Measurements from ENCODE around the gene KLHDC8A. TPM values are rescaled to one million over a fixed set of nuclear protein-coding genes. Genes with fewer than 3 reads are reported as not detected.

The KLHDC8A gene
- total and polyA plus RNA-seq, 9 of the 15 experiments (the other 6 are each of a cell fraction or from before 2014, with no cell fraction given), result 0.01 to 0.54 (median 0.04) TPM; not detected in 6

DNA sequence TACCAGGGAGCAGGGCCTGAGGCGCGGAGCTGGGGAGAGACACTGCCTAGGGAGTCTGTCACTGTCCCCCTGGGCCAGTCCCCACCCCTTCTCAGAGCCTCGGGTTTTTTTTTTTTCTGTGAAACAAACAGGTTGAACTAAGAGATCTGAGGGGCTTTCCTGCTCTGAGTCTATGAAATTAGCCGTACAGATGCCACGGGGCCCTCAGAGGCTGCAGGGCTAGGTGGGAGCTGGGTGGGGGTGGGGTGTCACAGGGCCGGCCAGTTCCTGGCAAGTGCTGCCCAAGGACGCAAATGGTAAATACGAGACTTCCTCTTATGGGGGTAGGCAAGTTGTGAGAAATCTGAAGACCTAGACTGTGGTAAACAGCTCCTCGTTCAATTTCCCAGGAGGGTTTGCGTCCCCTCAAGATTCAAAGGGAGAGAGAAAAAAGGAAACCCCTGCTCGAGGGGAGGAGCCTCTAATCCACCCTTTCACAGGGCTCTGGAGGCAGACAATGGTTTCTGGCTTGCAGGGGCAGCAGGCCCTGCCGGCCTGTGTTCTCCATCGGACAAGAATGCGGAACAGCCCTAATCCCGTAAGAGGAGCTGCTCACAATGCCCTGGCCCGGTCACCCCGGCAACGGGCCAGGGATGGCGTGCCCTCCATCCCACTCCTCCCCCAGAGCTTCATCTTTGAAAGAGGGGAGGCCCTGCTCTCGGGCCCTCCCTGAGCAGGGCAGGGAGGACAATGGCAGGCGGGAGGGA, 43.0 kb downstream of the KLHDC8A start:
- no peaks in the 10 kb centered on the region for H4K20me1 ChIP-seq (replicated peaks; ENCODE audit: control insufficient read depth, insufficient read depth, low read length)
- peaks cover 0 to 3% of the 10 kb centered on the region in 2 experiments; a peak in 1 of 5 replicates for H3K4me1 ChIP-seq (replicated peaks in 1 of 2; ENCODE audit: control insufficient read depth in 2 of 2, insufficient read depth in 2 of 2, low read length in 2 of 2)
- no peaks in the 10 kb centered on the region for H3K9me3 ChIP-seq (replicated peaks; ENCODE audit: control insufficient read depth, insufficient read depth, low read depth, low read length)
- H2AFZ ChIP-seq (ENCODE audit: low read depth, low read length), result no peak overlapping the region
- H3K79me2 ChIP-seq (ENCODE audit: control insufficient read depth, insufficient read depth, low read length), result no peaks in the 10 kb centered on the region
- peaks cover 15 to 51% of the 10 kb centered on the region in 2 experiments; a peak in 4 of 5 replicates for H3K27me3 ChIP-seq (ENCODE audit: control insufficient read depth in 2 of 2, insufficient read depth in 2 of 2, low read length in 2 of 2)
- no peaks in the 10 kb centered on the region for H3K36me3 ChIP-seq (ENCODE audit: control insufficient read depth, insufficient read depth, low read length)
- 8% methylated on average over 21 of the region's 21 CpGs for WGBS (ENCODE audit: insufficient coverage, low coverage, missing lambda C conversion rate)
- DNase-seq (ENCODE audit: extremely low read depth in 1 of 4, low spot score in 3 of 4), result no peak
- H3K9ac ChIP-seq (ENCODE audit: insufficient read depth in 1 of 2, low read depth in 2 of 2, low read length in 2 of 2), result 0 out of 4 replicates have a peak overlapping the region, but pooled peaks of 1 of the 2 experiments have one; percentile 23
- in situ Hi-C loops (cut with MboI), result no loop called here
- no peak overlapping the region for H3K4me3 ChIP-seq
- no peak for FAIRE-seq
- no peaks in the 10 kb centered on the region for H3K9me1 ChIP-seq (ENCODE audit: control insufficient read depth, insufficient read depth, low read length)
- intact Hi-C loops (cut with micrococcal nuclease), result no loop called here
- no peak overlapping the region for H3K27ac ChIP-seq (ENCODE audit: extremely low read depth, low read depth, low read length)
- no TSS peak for BruUV-seq (replicated peaks)
- H3K4me2 ChIP-seq (ENCODE audit: insufficient read depth, low read length), result no peak overlapping the region
- POLR2A ChIA-PET, result interaction anchor here (1.3 kb wide), 1 partner anchor 43 kb away, joined by 4 read pairs; no protein-coding TSS in a partner anchor
- TF ChIP-seq CTBP1 (IDR thresholded peaks at IDR 0.05; ENCODE audit: borderline replicate concordance) (peak; percentile 32; the same call in 1 of the 2 replicates), SMAD4 (CRISPR knock-in tag; conservative IDR thresholded peaks at IDR 0.05) (no peak), SPI1 (IDR thresholded peaks at IDR 0.05; ENCODE audit: borderline replicate concordance, low read depth, low read length) (peak; percentile 30; the same call in 1 of the 2 replicates)
- CTCF ChIA-PET (ENCODE audit: low intra/inter-chr PET ratio), result interaction anchor here (0.5 kb wide), 1 partner anchor 41 kb away, joined by 3 read pairs; no protein-coding TSS in a partner anchor
- no peak; the same call in 2 of the 3 replicates for ATAC-seq
